HG02884 (cell line): ENCODE data around the gene SRSF4.
"Not testable (repeated sequence)": the region's sequence is repeated elsewhere in the genome, so short reads cannot be mapped to it uniquely, and the experiment has no call there.

Experiments used
- ATAC-seq: cut with Tn5 transposase; IDR thresholded peaks from one replicate; pipeline ENCODE4 v1.9.1; 2021; ENCODE audit warnings: mild to moderate bottlenecking, moderate library complexity; ENCODE audit not compliant: unreplicated experiment

Gene SRSF4

GRCh38 chr1:29166291-29166878 is 15.3 kb downstream of the SRSF4 start:
- no peak for ATAC-seq

GRCh38 chr1:29164588-29164987 is 17.1 kb downstream of the SRSF4 start:
- ATAC-seq = no peak

GRCh38 chr1:29162476-29163138 is 19.1 kb downstream of the SRSF4 start:
- no peak for ATAC-seq

- no peak for ATAC-seq
Measured at GRCh38 chr1:29162025-29162424, 19.7 kb downstream of the SRSF4 start.

GRCh38 chr1:29159773-29160172 is 21.9 kb downstream of the SRSF4 start:
- ATAC-seq = no peak

GRCh38 chr1:29157269-29157601 is 24.5 kb downstream of the SRSF4 start:
- ATAC-seq = no peak

- no peak for ATAC-seq
Measured at GRCh38 chr1:29156543-29157268, 25.0 kb downstream of the SRSF4 start.

GRCh38 chr1:29152046-29152805 is 29.5 kb downstream of the SRSF4 start:
- ATAC-seq = no peak

GRCh38 chr1:29150346-29150745 is 31.4 kb downstream of the SRSF4 start:
- ATAC-seq = not testable (repeated sequence)

GRCh38 chr1:29148656-29149491 is 32.8 kb downstream of the SRSF4 start:
- no peak for ATAC-seq

- no peak for ATAC-seq
Measured at GRCh38 chr1:29145739-29146437, 35.8 kb downstream of the SRSF4 start.

GRCh38 chr1:29144178-29144577 is 37.5 kb downstream of the SRSF4 start:
- ATAC-seq = no peak

GRCh38 chr1:29142714-29143113 is 39.0 kb downstream of the SRSF4 start:
- ATAC-seq = no peak

- no peak for ATAC-seq
Measured at GRCh38 chr1:29136391-29136915, 45.2 kb downstream of the SRSF4 start.

- no peak for ATAC-seq
Measured at GRCh38 chr1:29134695-29135028, 47.0 kb downstream of the SRSF4 start.

- no peak for ATAC-seq
Measured at GRCh38 chr1:29133861-29134694, 47.6 kb downstream of the SRSF4 start.

- ATAC-seq = not testable (repeated sequence)
Measured at GRCh38 chr1:29131056-29131455, 50.6 kb downstream of the SRSF4 start.

- no peak for ATAC-seq
Measured at GRCh38 chr1:29129916-29130315, 51.8 kb downstream of the SRSF4 start.

- no peak for ATAC-seq
Measured at GRCh38 chr1:29128739-29129138, 53.0 kb downstream of the SRSF4 start.
